ENCODE results near the gene PPP2R3A. TPM values are rescaled to one million over a fixed set of nuclear protein-coding genes. Genes with fewer than 3 reads are reported as not detected.

The PPP2R3A gene
- total and polyA plus RNA-seq, 9 of the 15 experiments (the other 6 are each of a cell fraction or from before 2014, with no cell fraction given) = 0.10 to 0.50 (median 0.24) TPM

DNA sequence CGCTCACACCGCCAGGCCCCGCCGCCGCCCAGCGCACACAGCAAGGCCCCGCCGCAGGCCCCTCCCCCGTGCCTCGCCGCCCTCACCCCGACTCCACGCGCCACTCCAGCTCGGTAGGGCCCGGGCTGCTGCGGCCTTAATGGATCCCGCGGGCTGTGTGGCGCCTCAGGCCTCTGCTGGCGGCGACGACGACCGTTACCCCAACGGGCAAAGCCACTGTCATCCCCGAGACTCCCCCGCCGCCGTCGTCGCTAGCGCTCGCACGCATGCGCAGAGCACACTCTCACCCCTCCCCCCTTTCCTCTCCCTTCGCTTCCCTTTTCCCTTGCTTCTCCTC lies 230.5 kb downstream of the PPP2R3A start, which contains the start of gene MSL2 (continued):
- TF ChIP-seq, protein P1, sequence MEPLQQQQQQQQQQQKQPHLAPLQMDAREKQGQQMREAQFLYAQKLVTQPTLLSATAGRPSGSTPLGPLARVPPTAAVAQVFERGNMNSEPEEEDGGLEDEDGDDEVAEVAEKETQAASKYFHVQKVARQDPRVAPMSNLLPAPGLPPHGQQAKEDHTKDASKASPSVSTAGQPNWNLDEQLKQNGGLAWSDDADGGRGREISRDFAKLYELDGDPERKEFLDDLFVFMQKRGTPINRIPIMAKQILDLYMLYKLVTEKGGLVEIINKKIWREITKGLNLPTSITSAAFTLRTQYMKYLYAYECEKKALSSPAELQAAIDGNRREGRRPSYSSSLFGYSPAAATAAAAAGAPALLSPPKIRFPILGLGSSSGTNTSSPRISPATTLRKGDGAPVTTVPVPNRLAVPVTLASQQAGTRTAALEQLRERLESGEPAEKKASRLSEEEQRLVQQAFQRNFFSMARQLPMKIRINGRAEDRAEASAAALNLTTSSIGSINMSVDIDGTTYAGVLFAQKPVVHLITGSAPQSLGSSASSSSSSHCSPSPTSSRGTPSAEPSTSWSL (CRISPR knock-in tag; IDR thresholded peaks at IDR 0.05; ENCODE audit: borderline replicate concordance) = no peak
- no peak for TF ChIP-seq FOXA3 (CRISPR knock-in tag; conservative IDR thresholded peaks at IDR 0.05 in 1 of 2, IDR thresholded peaks at IDR 0.05 in 1 of 2)
- TF ChIP-seq HIVEP1 (CRISPR knock-in tag; IDR thresholded peaks at IDR 0.05) = no peak
- TF ChIP-seq LEF1 (IDR thresholded peaks at IDR 0.05) = no peak
- TF ChIP-seq, protein P2, sequence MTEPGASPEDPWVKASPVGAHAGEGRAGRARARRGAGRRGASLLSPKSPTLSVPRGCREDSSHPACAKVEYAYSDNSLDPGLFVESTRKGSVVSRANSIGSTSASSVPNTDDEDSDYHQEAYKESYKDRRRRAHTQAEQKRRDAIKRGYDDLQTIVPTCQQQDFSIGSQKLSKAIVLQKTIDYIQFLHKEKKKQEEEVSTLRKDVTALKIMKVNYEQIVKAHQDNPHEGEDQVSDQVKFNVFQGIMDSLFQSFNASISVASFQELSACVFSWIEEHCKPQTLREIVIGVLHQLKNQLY (CRISPR knock-in tag; conservative IDR thresholded peaks at IDR 0.05) = no peak
- no peak for TF ChIP-seq TRIM24 (IDR thresholded peaks at IDR 0.05)
- no peak for TF ChIP-seq NCOA2 (IDR thresholded peaks at IDR 0.05; ENCODE audit: partially characterized antibody in 2 of 2)
- TF ChIP-seq BCL6 (CRISPR knock-in tag; IDR thresholded peaks at IDR 0.05) = no peak
- TF ChIP-seq, protein P3, sequence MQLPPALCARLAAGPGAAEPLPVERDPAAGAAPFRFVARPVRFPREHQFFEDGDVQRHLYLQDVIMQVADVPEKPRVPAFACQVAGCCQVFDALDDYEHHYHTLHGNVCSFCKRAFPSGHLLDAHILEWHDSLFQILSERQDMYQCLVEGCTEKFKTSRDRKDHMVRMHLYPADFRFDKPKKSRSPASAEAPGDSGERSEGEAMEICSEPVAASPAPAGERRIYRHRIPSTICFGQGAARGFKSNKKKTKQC (CRISPR knock-in tag; IDR thresholded peaks at IDR 0.05) = no peak
- TF ChIP-seq NCOR1 (IDR thresholded peaks at IDR 0.05) = 0 out of 2 replicates have a peak, but pooled peaks have one; percentile 11
- no peak for TF ChIP-seq DDX20 (tag; IDR thresholded peaks at IDR 0.05; ENCODE audit: low read depth)
- TF ChIP-seq, protein P4, sequence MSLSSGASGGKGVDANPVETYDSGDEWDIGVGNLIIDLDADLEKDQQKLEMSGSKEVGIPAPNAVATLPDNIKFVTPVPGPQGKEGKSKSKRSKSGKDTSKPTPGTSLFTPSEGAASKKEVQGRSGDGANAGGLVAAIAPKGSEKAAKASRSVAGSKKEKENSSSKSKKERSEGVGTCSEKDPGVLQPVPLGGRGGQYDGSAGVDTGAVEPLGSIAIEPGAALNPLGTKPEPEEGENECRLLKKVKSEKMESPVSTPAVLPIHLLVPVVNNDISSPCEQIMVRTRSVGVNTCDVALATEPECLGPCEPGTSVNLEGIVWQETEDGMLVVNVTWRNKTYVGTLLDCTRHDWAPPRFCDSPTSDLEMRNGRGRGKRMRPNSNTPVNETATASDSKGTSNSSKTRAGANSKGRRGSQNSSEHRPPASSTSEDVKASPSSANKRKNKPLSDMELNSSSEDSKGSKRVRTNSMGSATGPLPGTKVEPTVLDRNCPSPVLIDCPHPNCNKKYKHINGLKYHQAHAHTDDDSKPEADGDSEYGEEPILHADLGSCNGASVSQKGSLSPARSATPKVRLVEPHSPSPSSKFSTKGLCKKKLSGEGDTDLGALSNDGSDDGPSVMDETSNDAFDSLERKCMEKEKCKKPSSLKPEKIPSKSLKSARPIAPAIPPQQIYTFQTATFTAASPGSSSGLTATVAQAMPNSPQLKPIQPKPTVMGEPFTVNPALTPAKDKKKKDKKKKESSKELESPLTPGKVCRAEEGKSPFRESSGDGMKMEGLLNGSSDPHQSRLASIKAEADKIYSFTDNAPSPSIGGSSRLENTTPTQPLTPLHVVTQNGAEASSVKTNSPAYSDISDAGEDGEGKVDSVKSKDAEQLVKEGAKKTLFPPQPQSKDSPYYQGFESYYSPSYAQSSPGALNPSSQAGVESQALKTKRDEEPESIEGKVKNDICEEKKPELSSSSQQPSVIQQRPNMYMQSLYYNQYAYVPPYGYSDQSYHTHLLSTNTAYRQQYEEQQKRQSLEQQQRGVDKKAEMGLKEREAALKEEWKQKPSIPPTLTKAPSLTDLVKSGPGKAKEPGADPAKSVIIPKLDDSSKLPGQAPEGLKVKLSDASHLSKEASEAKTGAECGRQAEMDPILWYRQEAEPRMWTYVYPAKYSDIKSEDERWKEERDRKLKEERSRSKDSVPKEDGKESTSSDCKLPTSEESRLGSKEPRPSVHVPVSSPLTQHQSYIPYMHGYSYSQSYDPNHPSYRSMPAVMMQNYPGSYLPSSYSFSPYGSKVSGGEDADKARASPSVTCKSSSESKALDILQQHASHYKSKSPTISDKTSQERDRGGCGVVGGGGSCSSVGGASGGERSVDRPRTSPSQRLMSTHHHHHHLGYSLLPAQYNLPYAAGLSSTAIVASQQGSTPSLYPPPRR (CRISPR knock-in tag; IDR thresholded peaks at IDR 0.05; ENCODE audit: borderline replicate concordance) = no peak
- TF ChIP-seq ZNF140 (CRISPR knock-in tag; IDR thresholded peaks at IDR 0.05) = no peak
- TF ChIP-seq, protein P5, sequence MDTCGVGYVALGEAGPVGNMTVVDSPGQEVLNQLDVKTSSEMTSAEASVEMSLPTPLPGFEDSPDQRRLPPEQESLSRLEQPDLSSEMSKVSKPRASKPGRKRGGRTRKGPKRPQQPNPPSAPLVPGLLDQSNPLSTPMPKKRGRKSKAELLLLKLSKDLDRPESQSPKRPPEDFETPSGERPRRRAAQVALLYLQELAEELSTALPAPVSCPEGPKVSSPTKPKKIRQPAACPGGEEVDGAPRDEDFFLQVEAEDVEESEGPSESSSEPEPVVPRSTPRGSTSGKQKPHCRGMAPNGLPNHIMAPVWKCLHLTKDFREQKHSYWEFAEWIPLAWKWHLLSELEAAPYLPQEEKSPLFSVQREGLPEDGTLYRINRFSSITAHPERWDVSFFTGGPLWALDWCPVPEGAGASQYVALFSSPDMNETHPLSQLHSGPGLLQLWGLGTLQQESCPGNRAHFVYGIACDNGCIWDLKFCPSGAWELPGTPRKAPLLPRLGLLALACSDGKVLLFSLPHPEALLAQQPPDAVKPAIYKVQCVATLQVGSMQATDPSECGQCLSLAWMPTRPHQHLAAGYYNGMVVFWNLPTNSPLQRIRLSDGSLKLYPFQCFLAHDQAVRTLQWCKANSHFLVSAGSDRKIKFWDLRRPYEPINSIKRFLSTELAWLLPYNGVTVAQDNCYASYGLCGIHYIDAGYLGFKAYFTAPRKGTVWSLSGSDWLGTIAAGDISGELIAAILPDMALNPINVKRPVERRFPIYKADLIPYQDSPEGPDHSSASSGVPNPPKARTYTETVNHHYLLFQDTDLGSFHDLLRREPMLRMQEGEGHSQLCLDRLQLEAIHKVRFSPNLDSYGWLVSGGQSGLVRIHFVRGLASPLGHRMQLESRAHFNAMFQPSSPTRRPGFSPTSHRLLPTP (IDR thresholded peaks at IDR 0.05; ENCODE audit: borderline replicate concordance, extremely low read depth, insufficient read length) = no peak
- TF ChIP-seq, protein P6, sequence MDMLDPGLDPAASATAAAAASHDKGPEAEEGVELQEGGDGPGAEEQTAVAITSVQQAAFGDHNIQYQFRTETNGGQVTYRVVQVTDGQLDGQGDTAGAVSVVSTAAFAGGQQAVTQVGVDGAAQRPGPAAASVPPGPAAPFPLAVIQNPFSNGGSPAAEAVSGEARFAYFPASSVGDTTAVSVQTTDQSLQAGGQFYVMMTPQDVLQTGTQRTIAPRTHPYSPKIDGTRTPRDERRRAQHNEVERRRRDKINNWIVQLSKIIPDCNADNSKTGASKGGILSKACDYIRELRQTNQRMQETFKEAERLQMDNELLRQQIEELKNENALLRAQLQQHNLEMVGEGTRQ (CRISPR knock-in tag; IDR thresholded peaks at IDR 0.05) = no peak

All from K562 (cell line).